BE2C (cell line): ENCODE data around the gene TFAP2B.

Experiments
- DNase-seq: peaks from one replicate; pipeline ENCODE4 v3.0.0-alpha.2; 2020
- H3K27me3 ChIP-seq: fragments of 250-450 bp; sonication (Bioruptor Pico); 2 replicates; pipeline ENCODE4 v1.5.1; 2020; ENCODE audit warnings: mild to moderate bottlenecking
- H3K36me3 ChIP-seq: fragments of 250-450 bp; sonication (Bioruptor Pico); 2 replicates; pipeline ENCODE4 v1.5.1; 2020; ENCODE audit warnings: mild to moderate bottlenecking
- H3K4me1 ChIP-seq: fragments of 250-450 bp; sonication (Bioruptor Pico); 2 replicates; pipeline ENCODE4 v1.5.1; 2020
- H3K4me3 ChIP-seq: 2 replicates; pipeline ENCODE4 v1.5.1; 2011; ENCODE audit warnings: low read depth, low read length
- H3K9me3 ChIP-seq: fragments of 250-450 bp; sonication (Bioruptor Pico); 2 replicates; pipeline ENCODE4 v1.5.1; 2020
- TF ChIP-seq, protein P1 (sequence below): IDR thresholded peaks from 2 replicates; pipeline ENCODE4 v1.5.1; 2012; ENCODE audit warnings: mild to moderate bottlenecking, low read depth, low read length

The TFAP2B gene

DNA sequence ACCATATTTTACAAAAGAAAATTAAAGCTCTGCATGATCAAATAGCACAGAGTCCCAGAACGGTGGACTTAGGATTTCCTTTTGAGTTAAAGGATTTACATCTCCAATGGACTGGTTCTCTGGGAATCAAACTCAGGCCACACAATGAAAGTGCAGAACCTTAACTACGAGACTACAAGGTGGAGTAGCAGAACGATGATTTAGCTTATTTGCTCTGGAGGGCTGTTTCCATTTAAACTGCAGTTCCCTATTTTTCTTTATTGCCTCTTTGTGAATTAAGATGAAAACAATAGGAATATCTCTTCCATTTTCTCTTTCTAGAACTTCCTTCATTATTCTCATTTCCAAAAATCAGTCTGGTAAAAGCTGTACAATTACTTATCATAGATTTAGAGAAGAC is 65.7 kb downstream of the TFAP2B start:
- Histone ChIP-seq H3K27me3 (no peaks in the 10 kb centered on the region), H3K36me3 (no peaks in the 10 kb centered on the region), H3K9me3 (no peaks in the 10 kb centered on the region), H3K4me3 (no peak overlapping the region), H3K4me1 (no peaks in the 10 kb centered on the region)
- no peak for DNase-seq
- TF ChIP-seq, protein P1, sequence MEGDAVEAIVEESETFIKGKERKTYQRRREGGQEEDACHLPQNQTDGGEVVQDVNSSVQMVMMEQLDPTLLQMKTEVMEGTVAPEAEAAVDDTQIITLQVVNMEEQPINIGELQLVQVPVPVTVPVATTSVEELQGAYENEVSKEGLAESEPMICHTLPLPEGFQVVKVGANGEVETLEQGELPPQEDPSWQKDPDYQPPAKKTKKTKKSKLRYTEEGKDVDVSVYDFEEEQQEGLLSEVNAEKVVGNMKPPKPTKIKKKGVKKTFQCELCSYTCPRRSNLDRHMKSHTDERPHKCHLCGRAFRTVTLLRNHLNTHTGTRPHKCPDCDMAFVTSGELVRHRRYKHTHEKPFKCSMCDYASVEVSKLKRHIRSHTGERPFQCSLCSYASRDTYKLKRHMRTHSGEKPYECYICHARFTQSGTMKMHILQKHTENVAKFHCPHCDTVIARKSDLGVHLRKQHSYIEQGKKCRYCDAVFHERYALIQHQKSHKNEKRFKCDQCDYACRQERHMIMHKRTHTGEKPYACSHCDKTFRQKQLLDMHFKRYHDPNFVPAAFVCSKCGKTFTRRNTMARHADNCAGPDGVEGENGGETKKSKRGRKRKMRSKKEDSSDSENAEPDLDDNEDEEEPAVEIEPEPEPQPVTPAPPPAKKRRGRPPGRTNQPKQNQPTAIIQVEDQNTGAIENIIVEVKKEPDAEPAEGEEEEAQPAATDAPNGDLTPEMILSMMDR: no peak

DNA sequence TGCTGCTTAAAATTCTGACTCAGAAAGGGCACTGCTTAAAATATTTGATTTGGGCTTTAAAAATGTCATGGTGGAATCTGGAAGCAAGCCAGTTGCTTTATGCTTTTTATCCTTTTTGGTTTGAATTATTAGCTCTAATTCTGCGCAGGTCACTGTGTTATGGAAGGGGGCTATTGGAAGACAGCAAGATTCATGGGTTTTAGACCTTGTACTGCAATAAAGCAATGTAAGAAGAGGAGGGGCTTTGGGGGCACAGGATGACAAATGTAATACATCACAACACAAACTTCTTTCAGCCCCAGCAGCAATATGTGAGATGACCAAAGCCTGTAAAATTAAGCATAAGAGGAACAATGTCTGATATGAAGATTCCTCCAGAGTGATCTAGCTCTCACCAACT is 68.4 kb downstream of the TFAP2B start:
- H3K4me3 ChIP-seq: no peak overlapping the region
- no peaks in the 10 kb centered on the region for H3K4me1 ChIP-seq
- H3K36me3 ChIP-seq: no peaks in the 10 kb centered on the region
- DNase-seq: no peak
- TF ChIP-seq, protein P1: no peak
- H3K27me3 ChIP-seq: no peaks in the 10 kb centered on the region
- H3K9me3 ChIP-seq: no peaks in the 10 kb centered on the region

- H3K36me3 ChIP-seq: no peaks in the 10 kb centered on the region
- TF ChIP-seq, protein P1: no peak
- H3K9me3 ChIP-seq: no peaks in the 10 kb centered on the region
- H3K27me3 ChIP-seq: no peaks in the 10 kb centered on the region
- no peaks in the 10 kb centered on the region for H3K4me1 ChIP-seq
- no peak overlapping the region for H3K4me3 ChIP-seq
- no peak for DNase-seq
Observed at GRCh38 chr6:50889497-50889896, 70.8 kb downstream of the TFAP2B start.

- H3K36me3 ChIP-seq: no peaks in the 10 kb centered on the region
- no peak for DNase-seq
- no peak overlapping the region for H3K4me3 ChIP-seq
- H3K9me3 ChIP-seq: no peaks in the 10 kb centered on the region
- no peaks in the 10 kb centered on the region for H3K4me1 ChIP-seq
- TF ChIP-seq, protein P1: no peak
- H3K27me3 ChIP-seq: no peaks in the 10 kb centered on the region
Observed at GRCh38 chr6:50889935-50890334, 71.3 kb downstream of the TFAP2B start.

DNA sequence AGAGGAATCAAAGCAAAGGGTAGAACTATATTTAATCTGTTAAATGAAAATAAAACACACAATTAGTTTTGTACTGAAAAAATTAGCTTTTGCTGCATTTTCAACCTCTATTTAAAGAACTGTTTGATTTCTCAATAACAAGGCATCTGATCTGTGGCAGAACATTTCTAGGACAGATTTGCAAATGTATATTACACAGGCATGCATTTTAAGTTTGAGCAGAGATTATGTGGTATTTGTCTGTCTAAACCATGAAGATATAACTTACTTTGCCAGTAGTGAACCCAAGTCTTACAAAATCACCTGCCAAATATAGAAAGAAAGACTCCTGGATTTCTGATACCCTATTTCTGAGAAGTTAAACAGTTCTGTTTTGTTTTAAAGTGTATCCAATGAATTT is 71.9 kb downstream of the TFAP2B start:
- Histone ChIP-seq H3K9me3 (no peaks in the 10 kb centered on the region), H3K27me3 (no peaks in the 10 kb centered on the region), H3K4me1 (no peaks in the 10 kb centered on the region), H3K36me3 (no peaks in the 10 kb centered on the region), H3K4me3 (no peak overlapping the region)
- TF ChIP-seq, protein P1: no peak
- no peak for DNase-seq

GRCh38 chr6:50891290-50891689 is 72.6 kb downstream of the TFAP2B start:
- Histone ChIP-seq H3K4me1 (no peaks in the 10 kb centered on the region), H3K9me3 (no peaks in the 10 kb centered on the region), H3K27me3 (no peaks in the 10 kb centered on the region), H3K4me3 (no peak overlapping the region), H3K36me3 (no peaks in the 10 kb centered on the region)
- TF ChIP-seq, protein P1: no peak
- no peak for DNase-seq
